Measurements from ENCODE around the gene DNAI2.

DNA sequence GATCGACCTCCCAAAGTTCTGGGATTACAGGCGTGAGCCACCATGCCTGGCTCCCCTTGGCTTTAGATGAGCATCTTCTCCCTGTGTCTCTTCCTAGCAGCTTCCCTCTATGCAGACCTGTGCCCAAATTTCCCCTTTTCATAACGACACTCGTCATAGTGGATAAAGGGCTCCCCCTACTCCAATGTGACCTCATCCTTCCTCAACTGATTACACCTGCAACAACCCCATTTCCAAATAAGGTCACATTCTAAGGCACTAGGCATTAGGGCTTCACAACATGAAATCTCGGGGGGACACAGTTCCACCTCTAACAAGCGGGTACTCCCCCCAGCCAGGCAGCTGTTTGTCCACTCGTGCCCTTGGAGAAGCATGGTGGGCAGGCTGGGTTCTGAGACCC, 62.3 kb downstream of the DNAI2 start:
- TF ChIP-seq POLR2AphosphoS5 (IDR thresholded peaks at IDR 0.05) (no peak), EP300 (IDR thresholded peaks at IDR 0.05) (no peak)
- TF ChIP-seq, protein P1, sequence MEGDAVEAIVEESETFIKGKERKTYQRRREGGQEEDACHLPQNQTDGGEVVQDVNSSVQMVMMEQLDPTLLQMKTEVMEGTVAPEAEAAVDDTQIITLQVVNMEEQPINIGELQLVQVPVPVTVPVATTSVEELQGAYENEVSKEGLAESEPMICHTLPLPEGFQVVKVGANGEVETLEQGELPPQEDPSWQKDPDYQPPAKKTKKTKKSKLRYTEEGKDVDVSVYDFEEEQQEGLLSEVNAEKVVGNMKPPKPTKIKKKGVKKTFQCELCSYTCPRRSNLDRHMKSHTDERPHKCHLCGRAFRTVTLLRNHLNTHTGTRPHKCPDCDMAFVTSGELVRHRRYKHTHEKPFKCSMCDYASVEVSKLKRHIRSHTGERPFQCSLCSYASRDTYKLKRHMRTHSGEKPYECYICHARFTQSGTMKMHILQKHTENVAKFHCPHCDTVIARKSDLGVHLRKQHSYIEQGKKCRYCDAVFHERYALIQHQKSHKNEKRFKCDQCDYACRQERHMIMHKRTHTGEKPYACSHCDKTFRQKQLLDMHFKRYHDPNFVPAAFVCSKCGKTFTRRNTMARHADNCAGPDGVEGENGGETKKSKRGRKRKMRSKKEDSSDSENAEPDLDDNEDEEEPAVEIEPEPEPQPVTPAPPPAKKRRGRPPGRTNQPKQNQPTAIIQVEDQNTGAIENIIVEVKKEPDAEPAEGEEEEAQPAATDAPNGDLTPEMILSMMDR (IDR thresholded peaks at IDR 0.05): no peak
